VCaP (cell line): ENCODE measurements around the gene ABCC10.
"Not testable (repeated sequence)": the region's sequence is repeated elsewhere in the genome, so short reads cannot be mapped to it uniquely, and the experiment has no call there.

ENCODE experiments used
- H3K27ac ChIP-seq: fragments of 450-650 bp; 2 replicates; pipeline ENCODE4 v1.5.1; 2017
- CTCF ChIP-seq: fragments of 450-650 bp; conservative IDR thresholded peaks from 2 replicates; pipeline ENCODE4 v1.5.1; 2017; ENCODE audit warnings: mild to moderate bottlenecking, moderate library complexity

Gene ABCC10

DNA sequence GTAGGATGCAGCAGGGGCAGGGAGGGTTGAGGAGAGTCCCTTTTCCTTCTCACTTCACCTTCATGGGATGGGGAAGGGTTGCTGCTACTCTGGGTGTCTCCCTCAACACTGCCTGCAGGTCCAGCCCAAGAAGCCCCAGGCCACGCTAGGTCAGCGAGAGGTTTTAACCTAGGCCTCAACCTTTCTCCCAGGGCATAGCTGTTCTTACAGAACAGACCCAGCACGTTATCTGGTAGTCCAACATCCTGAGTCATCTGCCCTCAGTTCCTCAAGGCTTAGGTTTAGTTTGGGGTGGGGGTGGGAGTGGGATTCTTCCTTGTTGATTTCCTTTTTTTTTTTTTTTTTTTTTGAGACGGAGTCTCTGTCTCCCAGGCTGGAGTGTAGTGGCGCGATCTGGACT is 67.0 kb downstream of the ABCC10 start:
- TF ChIP-seq CTCF, result no peak
- H3K27ac ChIP-seq, result no peak overlapping the region

DNA sequence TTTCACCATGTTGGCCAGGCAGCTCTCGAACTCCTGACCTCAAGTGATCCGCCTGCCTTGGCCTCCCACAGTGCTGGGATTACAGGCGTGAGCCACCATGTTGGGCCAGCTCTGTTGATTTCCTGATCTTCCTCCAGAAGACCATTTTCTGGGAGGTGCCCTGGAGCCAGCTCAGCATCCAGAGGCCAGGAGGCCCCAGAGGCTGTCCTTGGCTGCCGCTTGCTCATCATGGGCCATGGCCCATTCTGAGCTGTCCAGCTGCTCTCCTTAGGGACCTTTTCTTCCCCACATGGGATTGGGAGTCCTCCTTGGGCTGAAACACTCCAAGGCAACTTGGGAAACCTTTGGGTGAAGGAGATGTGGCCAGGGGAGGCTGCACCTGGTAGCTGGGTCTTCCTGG is 67.4 kb downstream of the ABCC10 start:
- no peak for TF ChIP-seq CTCF
- no peak overlapping the region; the same call in 1 of the 2 replicates for H3K27ac ChIP-seq

DNA sequence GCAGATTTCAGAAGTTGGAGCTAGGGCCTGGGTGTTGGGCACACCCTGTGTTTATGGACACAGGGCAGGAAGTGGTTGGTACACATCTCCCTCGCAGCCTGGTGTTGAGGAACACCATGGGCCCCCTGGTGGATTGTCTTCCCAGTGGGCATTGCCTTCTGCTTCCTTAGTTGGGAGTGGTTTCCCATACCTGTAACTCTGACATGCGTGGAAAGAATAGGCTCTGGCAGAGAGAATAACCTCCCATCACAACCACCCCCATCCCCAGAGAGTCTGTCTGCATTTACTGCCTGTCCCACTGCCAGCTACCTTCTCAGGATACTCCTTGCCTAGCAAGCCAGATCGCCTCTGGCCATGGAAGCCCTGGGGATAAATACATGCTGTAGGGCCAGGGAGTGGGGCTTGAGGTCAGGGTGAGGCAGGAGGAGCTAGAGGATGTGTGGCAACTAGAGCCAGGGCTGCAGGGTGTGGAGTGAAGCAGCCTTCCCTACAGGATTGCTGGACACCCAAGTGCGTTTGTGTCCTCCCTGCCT is 68.1 kb downstream of the ABCC10 start:
- TF ChIP-seq CTCF, result peak; percentile 28; the same call in 1 of the 2 replicates
- H3K27ac ChIP-seq, result peak overlapping the region; percentile 14; the same call in 1 of the 2 replicates

DNA sequence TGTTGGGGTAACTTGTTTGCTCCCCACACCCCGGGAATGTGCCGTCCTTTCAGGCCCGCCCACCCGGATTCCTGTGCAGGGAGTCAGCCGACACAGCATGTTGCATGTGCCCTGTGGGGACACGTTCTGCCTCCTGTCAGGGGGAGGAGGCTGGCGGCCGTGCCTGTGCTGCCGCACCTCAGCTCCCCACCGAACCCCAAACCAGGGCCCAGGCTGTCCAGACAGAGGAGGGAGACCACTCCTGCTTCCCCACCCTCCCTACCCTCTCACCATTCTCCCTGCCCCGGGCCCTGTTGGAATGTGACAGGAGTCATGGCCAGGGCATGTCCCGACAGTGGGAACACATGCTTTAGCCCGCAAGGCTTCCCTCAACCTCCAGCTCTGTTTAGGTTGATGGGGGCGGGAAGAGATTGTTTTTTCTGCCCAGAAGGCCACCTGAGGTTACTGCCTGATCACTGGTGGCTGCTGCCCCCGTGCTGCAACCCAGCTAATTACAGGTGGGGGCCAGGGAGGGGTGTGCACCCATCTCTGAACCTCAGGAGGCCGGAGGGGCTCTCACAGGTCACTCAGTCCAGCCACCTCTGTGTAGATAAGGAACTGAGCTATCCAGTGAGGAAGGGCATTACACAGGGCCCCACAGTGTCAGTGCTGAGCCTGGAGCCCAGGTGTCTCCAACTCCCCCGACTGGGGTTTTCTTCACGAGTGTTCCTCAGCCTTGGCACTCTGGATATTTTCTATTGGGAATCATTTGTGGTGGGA is 69.2 kb downstream of the ABCC10 start:
- peak overlapping the region; percentile 14; the same call in 1 of the 2 replicates for H3K27ac ChIP-seq
- TF ChIP-seq CTCF, result peak; percentile 57

DNA sequence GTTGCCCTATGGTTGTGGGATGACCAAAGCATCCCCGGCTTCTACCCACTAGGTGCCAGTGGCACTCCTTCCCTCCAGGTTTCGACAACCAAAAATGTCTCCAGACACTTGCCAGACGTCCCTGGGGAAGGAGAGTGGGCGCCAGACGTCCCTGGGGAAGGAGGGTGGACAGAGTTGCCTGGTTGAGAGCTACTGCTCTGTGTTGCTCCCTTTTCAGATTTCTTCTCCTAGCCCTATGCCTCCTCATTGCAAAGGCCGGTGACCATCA is 69.7 kb downstream of the ABCC10 start:
- no peak overlapping the region for H3K27ac ChIP-seq
- no peak for TF ChIP-seq CTCF

GRCh38 chr6:43497689-43498088 is 70.3 kb downstream of the ABCC10 start:
- no peak overlapping the region for H3K27ac ChIP-seq
- no peak for TF ChIP-seq CTCF

- not testable (repeated sequence) for H3K27ac ChIP-seq
Measured at GRCh38 chr6:43498291-43498690, 71.0 kb downstream of the ABCC10 start.

GRCh38 chr6:43499028-43499815 is 71.9 kb downstream of the ABCC10 start:
- TF ChIP-seq CTCF, result no peak
- H3K27ac ChIP-seq, result no peak overlapping the region
